OCI-LY3 (cell line): ENCODE data around the gene C12orf56.

Experiments used
- H2AFZ ChIP-seq: fragments of 200-600, 300-600 bp; shearing (Covaris generic); 2 replicates; pipeline ENCODE4 v1.6.0; 2014; ENCODE audit warnings: antibody characterized with exemption, low read depth, low read length
- H3K27ac ChIP-seq: fragments of 200-600, 300-600 bp; sonication (generic); 2 replicates; pipeline ENCODE4 v1.5.1; 2014; ENCODE audit warnings: mild to moderate bottlenecking, low read length, moderate library complexity, mixed read lengths
- H3K27me3 ChIP-seq: fragments of 200-600, 300-600 bp; sonication (generic); 2 replicates; pipeline ENCODE4 v1.6.1; 2014; ENCODE audit warnings: low read depth, low read length, mixed read lengths
- H3K36me3 ChIP-seq: fragments of 200-600, 300-600 bp; sonication (generic); replicated peaks from 2 replicates; pipeline ENCODE3; 2014; ENCODE audit warnings: low read depth, low read length, mixed read lengths
- H3K4me1 ChIP-seq: fragments of 300-600, 200-600 bp; sonication (generic); 2 replicates; pipeline ENCODE4 v1.6.1; 2014; ENCODE audit warnings: low read length, mixed read lengths
- H3K4me2 ChIP-seq: fragments of 200-600, 300-600 bp; sonication (generic); 2 replicates; pipeline ENCODE4 v1.6.1; 2014; ENCODE audit warnings: low read length, mixed read lengths
- H3K4me3 ChIP-seq: fragments of 300-600, 200-600 bp; sonication (generic); 2 replicates; pipeline ENCODE4 v1.5.1; 2014; ENCODE audit warnings: antibody characterized with exemption, mild to moderate bottlenecking, low read length, moderate library complexity
- H3K79me2 ChIP-seq: fragments of 300-600, 200-600 bp; shearing (Covaris generic); 2 replicates; pipeline ENCODE4 v1.6.1; 2014; ENCODE audit warnings: mild to moderate bottlenecking, low read length, mixed read lengths
- H3K9ac ChIP-seq: fragments of 300-600, 200-600 bp; shearing (Covaris generic); 2 replicates; pipeline ENCODE4 v1.6.0; 2014; ENCODE audit warnings: mild to moderate bottlenecking, low read length, moderate library complexity
- H3K9me3 ChIP-seq: fragments of 200-600, 300-600 bp; shearing (Covaris generic); 2 replicates; pipeline ENCODE4 v1.6.1; 2014; ENCODE audit warnings: low read length, mixed read lengths; ENCODE audit not compliant: insufficient read depth
- H4K20me1 ChIP-seq: fragments of 200-600, 300-600 bp; sonication (generic); 2 replicates; pipeline ENCODE4 v1.6.1; 2016; ENCODE audit warnings: low read length, mixed read lengths; ENCODE audit not compliant: insufficient read depth
- EZH2phosphoT487 ChIP-seq: fragments of 200-600 bp; shearing (Covaris generic); IDR thresholded peaks from 2 replicates; pipeline ENCODE4 v1.6.1; 2018; ENCODE audit warnings: antibody characterized with exemption, mixed run types, low read depth
- TF ChIP-seq, protein P1 (sequence below): fragments of 200-600, 300-600 bp; sonication (generic); IDR thresholded peaks from 2 replicates; pipeline ENCODE4 v1.5.1; 2014; ENCODE audit warnings: antibody characterized with exemption, low read length, low read depth

Gene C12orf56

GRCh38 chr12:64387197-64387816 is 3.3 kb downstream of the C12orf56 start:
- no peaks in the 10 kb centered on the region for H3K36me3 ChIP-seq
- H3K9ac ChIP-seq = no peak overlapping the region
- H4K20me1 ChIP-seq = no peaks in the 10 kb centered on the region
- no peaks in the 10 kb centered on the region for H3K9me3 ChIP-seq
- no peak overlapping the region for H2AFZ ChIP-seq
- no peak overlapping the region for H3K4me2 ChIP-seq
- TF ChIP-seq, protein P1, sequence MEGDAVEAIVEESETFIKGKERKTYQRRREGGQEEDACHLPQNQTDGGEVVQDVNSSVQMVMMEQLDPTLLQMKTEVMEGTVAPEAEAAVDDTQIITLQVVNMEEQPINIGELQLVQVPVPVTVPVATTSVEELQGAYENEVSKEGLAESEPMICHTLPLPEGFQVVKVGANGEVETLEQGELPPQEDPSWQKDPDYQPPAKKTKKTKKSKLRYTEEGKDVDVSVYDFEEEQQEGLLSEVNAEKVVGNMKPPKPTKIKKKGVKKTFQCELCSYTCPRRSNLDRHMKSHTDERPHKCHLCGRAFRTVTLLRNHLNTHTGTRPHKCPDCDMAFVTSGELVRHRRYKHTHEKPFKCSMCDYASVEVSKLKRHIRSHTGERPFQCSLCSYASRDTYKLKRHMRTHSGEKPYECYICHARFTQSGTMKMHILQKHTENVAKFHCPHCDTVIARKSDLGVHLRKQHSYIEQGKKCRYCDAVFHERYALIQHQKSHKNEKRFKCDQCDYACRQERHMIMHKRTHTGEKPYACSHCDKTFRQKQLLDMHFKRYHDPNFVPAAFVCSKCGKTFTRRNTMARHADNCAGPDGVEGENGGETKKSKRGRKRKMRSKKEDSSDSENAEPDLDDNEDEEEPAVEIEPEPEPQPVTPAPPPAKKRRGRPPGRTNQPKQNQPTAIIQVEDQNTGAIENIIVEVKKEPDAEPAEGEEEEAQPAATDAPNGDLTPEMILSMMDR = no peak
- no peak for TF ChIP-seq EZH2phosphoT487
- H3K4me1 ChIP-seq = no peaks in the 10 kb centered on the region
- no peaks in the 10 kb centered on the region for H3K79me2 ChIP-seq
- no peaks in the 10 kb centered on the region for H3K27me3 ChIP-seq
- H3K4me3 ChIP-seq = no peak overlapping the region
- H3K27ac ChIP-seq = no peak overlapping the region

DNA sequence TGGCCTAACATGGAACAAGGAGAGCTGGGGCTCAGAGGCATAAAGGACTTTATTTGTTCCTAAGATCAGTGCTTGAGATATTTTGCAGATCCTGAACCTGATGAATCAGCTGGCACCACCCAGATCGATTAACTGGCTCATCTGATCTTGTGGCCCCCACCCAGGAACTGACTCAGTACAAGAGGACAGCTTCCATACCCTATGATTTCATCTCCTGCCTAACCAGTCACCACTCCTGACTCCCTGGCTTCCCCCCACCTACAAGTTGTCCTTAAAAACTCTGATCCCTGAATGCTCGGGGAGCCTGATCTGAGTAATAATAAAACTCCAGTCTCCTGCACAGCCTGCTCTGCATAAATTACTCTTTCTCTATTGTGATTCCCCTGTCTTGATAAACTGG is 5.1 kb downstream of the C12orf56 start:
- H3K9me3 ChIP-seq = 0 out of 2 replicates have a peak, but pooled peaks cover 2% of the 10 kb centered on the region
- no peaks in the 10 kb centered on the region for H3K36me3 ChIP-seq
- H3K4me2 ChIP-seq = no peak overlapping the region
- no peaks in the 10 kb centered on the region for H3K27me3 ChIP-seq
- H3K27ac ChIP-seq = no peak overlapping the region
- TF ChIP-seq EZH2phosphoT487 = no peak
- TF ChIP-seq, protein P1 = no peak
- no peak overlapping the region for H3K4me3 ChIP-seq
- no peak overlapping the region for H3K9ac ChIP-seq
- H3K79me2 ChIP-seq = no peaks in the 10 kb centered on the region
- no peak overlapping the region for H2AFZ ChIP-seq
- H3K4me1 ChIP-seq = no peaks in the 10 kb centered on the region
- H4K20me1 ChIP-seq = no peaks in the 10 kb centered on the region

DNA sequence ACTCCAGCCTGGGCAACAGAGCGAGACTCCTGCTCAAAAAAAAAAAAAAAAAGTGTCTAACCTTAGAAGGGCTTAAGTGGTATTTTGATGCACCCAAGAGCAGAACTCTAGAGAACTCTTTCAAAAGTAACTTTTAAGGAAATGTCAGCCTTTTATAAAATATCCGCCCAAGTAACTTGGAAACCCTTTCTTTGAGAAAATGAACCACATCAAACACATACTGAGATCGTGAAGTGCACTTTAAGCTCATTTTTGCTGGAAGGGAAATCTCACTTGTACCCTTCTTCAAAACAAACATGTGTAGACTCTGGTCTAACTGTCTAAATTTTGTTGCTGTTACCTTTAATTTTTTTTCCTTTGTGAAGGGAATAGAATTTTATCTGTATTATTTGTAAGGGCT is 5.5 kb downstream of the C12orf56 start:
- no peaks in the 10 kb centered on the region for H3K27me3 ChIP-seq
- 0 out of 2 replicates have a peak, but pooled peaks cover 3% of the 10 kb centered on the region for H3K9me3 ChIP-seq
- H3K4me2 ChIP-seq = no peak overlapping the region
- no peak overlapping the region for H3K4me3 ChIP-seq
- H3K27ac ChIP-seq = no peak overlapping the region
- TF ChIP-seq, protein P1 = no peak
- H2AFZ ChIP-seq = no peak overlapping the region
- H3K36me3 ChIP-seq = no peaks in the 10 kb centered on the region
- H3K4me1 ChIP-seq = no peaks in the 10 kb centered on the region
- H3K9ac ChIP-seq = no peak overlapping the region
- H4K20me1 ChIP-seq = no peaks in the 10 kb centered on the region
- H3K79me2 ChIP-seq = no peaks in the 10 kb centered on the region

GRCh38 chr12:64383675-64384074 is 6.9 kb downstream of the C12orf56 start:
- Histone ChIP-seq H3K4me1 (no peaks in the 10 kb centered on the region), H3K9ac (no peak overlapping the region), H3K4me2 (no peak overlapping the region), H2AFZ (0 out of 2 replicates have a peak overlapping the region, but pooled peaks have one; percentile 21), H3K9me3 (0 out of 2 replicates have a peak, but pooled peaks cover 3% of the 10 kb centered on the region), H4K20me1 (no peaks in the 10 kb centered on the region), H3K27ac (no peak overlapping the region), H3K4me3 (no peak overlapping the region), H3K36me3 (no peaks in the 10 kb centered on the region), H3K79me2 (no peaks in the 10 kb centered on the region), H3K27me3 (no peaks in the 10 kb centered on the region)
- TF ChIP-seq EZH2phosphoT487 = no peak
- TF ChIP-seq, protein P1 = no peak
